Occipital lobe (tissue), 2 donors: ENCODE results near the gene PPFIBP2. TPM values are rescaled to one million over a fixed set of nuclear protein-coding genes. Genes with fewer than 3 reads are reported as not detected.

Source experiments
- DNase-seq: peaks from one replicate; lab custom pipeline; 2025; lab: John Stamatoyannopoulos, UW
- total RNA-seq: library from RNA; depleted of rRNA; stranded (reverse); fragments of >200 nt; gene quantifications from one replicate; pipeline ENCODE4 v1.2.3, GENCODE V29; 2014

PPFIBP2 gene
- total RNA-seq, 1 donor from 2014 or later, result 15.8 TPM

DNA sequence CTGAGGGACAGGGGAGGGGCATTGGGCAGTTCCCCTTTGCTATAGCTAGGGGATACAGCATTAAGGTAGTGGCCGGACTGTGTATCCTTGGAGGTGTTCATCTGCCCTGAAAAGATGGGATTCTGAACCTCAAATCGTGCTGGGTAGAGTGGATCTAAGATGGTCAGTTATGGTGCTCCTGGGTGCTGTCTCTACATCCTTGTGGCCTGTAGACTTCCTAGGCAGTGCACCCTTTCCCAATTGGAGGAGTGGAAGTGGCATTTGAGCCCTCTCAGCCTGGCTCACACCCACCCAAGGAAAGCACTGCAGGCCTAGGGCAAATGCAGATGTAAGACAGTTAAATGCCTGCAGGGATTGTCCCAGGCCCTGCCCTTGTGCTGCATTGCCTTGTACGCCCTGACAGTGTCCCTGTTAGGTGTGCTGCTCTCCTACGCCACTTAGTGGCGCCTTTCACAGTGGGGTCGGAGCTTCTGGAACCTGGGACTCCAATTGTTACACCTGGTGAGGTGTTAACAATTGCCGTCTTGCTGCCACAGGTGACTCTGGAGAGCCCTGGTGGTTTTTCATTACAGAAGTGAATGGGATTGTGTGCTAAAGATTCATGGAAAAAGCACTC, 35.0 kb downstream of the PPFIBP2 start:
- no peak for DNase-seq

DNA sequence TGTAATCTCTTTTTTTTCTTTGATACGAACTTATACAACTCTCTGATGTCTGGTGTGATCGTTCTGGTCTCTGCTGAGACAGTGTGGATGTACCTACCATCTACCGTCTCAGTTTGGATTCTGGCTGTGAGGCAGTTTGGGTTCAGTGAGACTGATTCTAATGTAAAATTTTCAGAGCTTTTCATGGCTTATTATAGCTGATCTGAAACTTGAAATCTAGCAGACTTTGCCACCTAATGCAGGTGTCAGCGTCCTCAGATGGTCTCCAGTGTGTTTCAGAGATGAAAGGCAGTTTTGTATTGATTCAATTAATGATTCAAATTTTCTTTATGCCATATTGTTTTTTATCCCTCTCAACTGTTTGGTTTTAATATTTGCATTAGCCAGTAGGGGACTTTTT, 35.9 kb downstream of the PPFIBP2 start:
- no peak for DNase-seq

DNA sequence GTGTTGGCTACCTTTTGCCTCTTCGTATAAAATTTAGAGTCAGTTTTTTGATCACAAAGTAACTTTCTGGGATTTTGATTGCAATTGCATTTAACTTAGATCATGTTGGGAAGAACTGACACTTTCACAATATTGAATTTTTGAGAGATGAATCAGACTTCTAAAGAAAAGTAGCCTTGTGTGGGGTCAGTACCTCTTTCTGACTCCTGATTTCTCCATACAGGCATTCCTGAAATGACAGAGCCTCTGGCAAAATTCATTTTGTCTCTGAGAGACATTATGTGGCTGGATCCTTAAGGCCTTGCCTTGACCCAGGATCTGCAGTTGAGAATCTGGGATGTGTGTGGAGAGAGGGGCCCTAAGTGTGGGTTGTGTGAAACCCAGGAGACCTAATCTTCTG, 37.8 kb downstream of the PPFIBP2 start:
- DNase-seq, result no peak

DNA sequence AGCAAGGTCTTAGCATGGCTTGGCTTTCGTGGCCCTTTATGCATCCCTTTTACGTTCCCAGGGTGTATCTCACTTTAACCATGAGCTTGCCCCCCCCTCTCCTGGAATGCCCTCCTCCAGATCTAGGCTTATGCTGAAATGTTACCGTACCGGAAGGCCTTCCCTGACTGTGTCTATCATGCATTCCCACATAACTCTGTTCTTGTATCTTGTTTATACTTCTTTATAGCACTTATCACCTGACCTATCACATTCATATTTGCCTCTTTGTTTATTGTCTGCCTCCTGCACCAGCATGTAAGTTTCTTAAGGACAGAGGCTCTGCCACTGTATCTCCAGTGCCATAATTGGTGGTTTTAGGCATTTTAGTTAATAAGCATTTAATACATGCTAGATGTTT, 38.9 kb downstream of the PPFIBP2 start:
- no peak for DNase-seq

DNA sequence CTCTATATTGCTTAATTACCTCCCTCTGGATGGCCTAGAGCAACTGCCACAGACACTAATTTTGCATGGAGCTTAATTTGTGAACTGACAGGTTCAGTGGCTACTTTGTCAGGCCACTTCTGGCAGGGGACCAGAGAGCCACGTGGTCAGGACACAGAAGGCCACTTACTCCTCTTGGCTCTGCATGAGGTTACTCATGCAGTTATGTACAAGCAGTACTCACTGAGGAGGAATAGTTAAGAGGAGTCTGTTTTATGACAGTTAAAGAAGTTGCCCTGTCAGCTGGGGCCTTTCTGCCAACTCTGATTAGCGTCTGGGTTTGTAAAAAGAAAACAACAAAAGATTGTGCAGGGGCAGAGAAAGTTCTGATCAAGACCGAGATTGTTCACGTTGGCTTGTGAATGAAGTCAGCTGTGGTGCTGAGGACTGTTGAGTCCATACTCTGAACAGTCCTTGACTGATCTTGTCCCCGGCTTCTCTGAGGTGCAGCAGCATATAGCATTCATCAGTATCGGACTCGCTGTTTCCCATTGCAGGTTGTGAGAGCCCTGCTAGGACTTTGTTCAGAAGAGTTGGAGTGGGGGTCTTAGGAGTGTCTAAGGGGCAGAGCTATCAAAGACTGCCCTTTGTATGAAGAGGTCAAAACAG, 41.4 kb downstream of the PPFIBP2 start:
- peak; percentile 53 for DNase-seq

DNA sequence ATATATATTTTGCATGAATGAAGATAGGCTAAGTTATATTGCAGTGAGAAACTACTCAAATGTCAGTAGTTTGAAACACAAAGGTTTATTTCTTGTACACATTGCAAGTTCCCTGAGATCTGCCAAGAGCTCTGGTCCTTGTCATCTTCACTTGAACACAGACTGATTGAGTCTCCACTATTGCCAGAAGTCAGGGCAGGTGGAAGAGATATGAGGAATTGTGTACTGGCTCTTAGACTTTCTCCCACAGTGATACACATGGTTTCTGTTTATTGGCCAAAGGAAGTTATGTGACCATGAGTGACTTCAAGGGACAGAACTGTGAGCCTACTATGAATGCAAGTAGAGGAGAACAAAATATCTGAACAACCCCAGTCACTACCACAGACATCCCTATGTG, 44.2 kb downstream of the PPFIBP2 start:
- no peak for DNase-seq

DNA sequence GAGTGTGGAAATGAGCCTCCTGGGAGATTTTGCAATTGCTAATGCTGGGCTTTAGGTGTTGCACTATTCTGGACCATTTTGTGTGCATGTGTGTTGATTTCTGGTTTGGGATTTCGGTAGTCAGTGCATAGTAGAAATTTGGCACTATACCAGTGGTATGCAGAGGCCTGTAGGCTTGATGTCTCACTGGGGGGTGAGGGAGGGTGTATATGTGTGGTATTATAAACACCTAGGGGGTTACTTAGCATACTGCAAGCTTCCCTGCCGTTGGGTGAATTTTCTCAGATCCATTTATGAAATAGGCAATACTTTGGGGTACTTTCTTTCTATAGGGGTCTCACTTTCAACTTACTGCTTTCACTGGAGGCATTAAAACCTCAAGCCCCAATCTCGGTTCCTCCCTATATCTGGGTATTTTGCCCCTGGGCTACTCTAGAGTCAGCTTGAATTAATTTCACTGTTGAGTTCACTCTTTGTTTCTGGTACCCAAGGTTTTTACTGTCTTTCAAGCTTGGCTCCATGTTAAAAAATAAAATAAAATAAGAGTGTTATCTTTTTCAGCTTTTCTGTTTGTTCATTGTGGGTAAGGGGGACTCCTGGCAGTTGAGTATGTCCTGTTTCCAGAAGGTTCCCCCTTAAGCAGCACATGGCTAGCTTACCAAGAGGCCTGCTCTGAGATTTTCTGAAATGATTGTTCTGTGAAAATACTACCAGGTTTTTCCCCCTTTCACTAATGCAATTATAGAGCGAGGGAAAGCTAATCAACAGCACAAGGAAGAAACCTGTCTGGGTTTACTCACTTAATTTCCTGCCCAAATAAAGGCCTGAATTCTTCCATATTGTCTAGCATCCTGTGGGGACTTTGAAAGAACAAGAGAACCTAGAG, 45.8 kb downstream of the PPFIBP2 start:
- no peak for DNase-seq

DNA sequence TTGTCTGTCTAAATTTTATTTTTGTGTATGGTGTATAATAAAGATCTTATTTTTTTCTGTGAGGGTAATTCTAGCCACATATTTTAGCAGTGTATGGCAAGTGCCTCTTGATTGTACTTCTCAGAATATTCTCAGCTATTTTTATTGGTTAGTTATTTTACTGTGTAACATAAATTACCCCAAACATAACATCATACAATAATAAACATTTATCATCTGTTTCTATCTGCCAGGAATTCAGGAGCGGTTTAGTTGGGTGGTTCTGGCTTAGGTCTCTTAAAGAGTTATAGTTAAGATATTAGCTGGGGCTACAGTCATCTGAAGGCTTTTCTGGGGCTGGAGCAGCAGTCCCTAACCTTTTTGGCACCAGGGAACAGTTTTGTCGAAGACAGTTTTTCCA, 47.8 kb downstream of the PPFIBP2 start:
- no peak for DNase-seq

DNA sequence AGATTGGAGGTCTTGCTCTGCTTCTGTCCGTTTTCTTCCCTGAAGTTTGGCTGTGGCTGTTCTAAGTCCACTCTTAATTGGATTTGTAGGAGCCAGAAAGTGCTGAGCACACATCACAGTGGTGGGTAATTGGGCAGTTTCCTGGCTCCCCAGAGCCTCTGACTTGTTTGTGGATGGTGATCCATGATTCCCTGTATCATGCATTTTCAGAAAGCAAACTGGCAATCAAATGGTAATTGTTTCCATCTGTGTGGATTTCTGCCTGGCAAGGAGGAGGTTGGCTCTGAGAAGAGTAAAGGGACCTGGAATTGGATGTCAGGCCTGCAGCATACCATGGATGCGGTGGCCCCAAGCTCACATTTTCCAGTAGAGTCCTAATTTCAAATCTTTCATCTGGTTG, 49.5 kb downstream of the PPFIBP2 start:
- DNase-seq, result no peak

DNA sequence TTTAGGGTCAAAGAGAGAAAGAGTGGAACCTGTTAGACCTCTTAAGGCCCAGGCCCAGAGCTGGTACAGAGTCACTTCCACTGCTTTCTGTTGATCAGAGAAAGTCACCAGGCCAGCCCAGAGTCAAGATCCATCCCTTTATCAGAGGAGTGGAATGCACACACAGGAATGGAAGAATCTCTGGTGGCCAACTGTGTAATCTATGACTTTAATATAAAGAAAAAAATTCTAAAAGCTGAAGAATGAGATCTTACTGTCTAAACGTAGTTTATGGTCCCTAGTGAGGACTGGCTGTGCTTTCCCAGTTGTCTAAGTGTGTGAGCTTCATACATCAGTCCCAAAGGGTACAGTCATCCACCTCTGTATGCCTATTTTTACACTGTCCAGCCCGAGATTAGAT, 51.0 kb downstream of the PPFIBP2 start:
- no peak for DNase-seq

DNA sequence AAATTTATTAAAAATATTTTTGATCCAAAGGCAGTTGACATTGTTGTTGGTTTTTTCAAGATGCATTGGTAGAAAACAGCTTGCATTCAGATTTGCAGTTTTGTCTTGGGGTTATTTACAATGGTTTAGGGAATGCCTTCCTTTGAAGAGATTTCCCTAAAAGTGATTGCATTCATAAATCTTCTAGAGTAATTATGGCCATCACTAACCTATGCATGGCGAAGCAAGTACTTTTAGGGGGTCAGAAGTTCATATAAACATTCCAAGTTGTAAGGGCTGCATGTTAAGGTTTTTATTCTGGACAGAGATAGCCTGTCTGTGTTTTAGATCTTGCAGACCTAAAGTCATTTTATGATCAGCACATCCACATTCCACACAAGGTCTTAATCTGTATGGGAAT, 53.5 kb downstream of the PPFIBP2 start:
- DNase-seq, result no peak

DNA sequence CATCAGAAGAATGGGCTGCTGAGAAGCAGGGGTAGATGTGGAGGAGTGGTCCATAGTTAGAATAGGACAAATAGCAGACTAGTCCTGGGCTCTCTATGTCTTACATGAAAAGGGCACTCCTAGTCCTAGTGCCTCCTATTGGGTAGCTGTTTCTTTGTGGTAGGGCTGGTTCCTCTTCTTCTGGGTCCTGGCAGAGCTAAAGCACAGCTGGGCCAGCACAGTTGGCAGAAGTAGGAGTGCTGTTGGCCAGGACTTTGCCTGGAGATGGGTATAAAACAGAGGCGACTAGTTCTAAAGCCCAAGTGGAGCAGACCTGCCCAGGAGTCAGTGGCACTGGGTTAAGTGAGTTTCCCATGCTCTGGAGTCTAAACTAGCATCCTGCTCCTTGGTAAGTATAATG, 55.2 kb downstream of the PPFIBP2 start:
- DNase-seq, result no peak

DNA sequence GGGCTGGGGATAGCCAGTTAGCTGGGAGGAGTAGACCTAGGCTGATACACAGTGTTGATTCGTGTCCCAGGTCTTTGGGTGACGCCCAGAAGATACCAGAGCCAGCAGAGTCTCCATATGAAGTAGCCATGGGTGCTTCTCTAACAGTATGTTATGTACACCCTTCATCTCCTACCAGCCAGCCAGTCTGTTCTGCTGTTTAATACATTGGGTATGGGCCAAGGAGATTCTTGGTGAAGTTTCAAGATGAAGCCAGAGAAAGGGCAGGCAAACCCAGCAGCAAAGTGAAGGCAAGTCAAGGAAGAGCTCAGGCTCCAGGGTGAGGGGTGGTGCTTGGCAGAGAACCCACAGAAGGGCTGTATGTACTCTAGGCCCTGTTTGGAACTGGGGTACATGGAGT, 56.4 kb downstream of the PPFIBP2 start:
- no peak for DNase-seq

DNA sequence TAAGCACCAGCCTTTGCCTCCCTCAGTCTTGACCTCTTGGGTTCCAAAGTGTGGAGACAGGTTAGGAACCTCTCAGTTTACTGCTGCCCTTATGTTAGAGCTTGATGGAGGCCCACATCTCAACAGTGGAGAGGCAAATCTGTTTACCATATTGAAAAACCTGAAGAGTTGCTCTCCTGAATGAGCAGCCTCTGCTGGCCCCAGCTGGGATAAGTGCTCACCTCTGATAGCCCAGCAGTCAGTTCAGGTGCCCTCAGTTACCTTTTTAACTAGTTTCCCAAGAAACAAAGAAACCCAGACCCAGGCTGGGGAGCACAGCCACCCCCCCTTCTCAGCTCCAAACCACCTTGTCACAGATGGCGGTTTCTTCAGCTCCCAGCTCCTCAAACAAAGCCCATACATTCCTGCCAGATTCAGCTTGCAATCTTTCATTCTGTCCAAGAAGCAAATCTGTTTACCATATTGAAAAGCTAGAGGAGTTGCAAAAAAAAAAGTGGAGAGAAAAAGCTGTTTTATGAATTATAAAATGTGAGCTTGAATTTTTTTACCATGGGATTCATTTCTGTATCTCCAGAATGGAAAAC, 57.2 kb downstream of the PPFIBP2 start:
- no peak for DNase-seq

DNA sequence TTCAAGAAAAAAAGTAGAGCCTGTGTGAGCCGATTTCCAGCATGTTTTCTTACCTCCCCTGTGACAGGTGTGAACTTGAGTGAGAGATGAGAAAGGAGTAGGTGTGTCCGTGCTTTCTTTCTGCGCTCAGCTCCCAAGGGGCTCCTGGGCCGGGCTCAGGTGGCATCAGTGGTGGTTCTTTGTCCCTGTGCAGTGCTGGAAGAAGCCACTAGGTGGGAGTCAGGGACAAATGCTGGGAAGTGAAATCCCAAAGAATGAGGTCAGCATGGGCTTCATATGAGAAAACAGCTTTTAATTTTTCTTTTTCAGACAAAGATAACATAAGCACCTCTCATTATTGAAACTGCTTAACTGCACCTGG, 57.8 kb downstream of the PPFIBP2 start:
- DNase-seq, result peak; percentile 34

DNA sequence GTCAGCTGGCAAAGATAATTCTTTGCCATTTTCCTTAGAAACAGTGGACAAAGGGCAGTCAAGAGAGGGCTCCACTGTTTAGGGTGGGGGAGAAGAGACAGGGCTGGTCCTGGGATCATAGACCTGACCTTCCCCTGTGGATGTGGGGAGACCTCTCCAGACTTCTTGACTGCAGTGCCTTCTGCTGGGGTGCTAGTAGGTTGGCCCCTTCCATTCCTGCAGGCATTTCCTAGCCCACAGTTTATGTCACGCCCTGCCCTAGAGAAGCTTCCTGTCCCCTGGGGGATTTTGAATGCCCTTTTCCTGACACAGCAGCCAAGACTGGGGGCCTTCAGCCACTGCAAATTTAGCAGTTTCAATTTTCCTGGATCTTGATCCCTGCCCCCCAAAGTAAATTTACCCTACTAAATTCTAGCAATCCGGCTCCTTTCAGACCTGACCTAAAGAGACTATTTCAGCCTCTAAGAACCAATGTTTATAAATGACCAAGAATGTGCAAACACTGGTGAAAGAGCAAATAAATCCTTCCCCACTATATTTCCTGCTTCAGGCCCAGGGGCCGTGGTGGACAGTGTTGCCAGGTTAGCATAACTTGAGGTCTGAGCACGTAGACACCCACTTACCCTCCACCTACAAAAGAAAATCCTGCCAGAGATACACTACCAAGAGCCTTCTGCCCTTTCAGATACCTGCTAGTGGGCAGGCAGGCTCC, 58.4 kb downstream of the PPFIBP2 start:
- DNase-seq, result no peak

DNA sequence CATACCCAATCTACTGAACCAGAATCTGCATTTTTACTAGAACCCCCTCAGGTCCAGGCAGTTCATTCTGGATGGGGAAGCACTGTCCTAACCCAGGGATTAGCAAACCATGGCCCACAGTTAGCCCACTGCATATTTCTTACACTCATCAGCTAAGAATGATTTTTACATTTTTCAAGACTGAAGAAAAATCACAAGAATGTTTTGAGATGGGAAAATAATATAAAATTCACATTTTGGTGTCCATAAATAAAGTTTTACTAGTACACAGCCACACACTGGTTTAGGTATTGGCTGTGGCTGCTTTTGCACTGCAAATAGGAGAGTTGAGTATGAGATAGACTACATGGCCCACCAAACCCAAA, 59.4 kb downstream of the PPFIBP2 start:
- DNase-seq, result no peak

DNA sequence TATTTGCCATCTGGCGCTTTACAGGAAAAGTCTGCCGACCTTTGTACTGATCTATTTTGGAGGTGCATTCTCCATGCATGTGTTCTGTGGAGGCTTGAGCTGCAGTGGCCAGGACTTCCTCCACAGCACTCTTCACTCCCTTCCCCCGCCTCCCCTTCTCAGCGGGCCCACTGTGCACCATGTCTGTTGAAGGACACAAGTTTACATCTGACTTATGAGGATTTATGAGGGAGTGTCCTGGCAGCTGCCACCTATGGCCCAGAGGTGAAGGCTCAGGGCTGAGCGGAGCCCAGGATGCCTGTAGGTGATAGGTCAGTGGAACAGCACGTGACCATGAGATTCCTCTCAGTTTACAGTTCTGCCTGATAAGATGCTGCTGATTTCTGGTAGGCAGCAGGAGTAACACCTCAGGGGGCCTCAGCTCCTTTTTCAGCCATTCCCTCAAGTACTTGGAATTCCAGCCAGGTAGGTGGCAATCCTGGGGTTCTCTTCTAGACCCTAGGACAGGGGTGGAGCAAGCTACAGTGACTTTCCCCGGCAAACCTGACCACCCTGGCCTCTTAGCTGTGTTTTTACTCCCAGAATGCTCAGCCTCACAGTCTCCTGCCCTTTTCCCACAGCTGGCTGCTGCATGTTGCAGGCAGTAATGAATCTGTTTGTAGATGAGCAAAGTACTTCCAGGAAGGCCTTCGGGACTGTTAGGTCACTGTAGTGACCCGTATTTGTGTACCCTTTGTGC, 59.9 kb downstream of the PPFIBP2 start:
- DNase-seq, result no peak

DNA sequence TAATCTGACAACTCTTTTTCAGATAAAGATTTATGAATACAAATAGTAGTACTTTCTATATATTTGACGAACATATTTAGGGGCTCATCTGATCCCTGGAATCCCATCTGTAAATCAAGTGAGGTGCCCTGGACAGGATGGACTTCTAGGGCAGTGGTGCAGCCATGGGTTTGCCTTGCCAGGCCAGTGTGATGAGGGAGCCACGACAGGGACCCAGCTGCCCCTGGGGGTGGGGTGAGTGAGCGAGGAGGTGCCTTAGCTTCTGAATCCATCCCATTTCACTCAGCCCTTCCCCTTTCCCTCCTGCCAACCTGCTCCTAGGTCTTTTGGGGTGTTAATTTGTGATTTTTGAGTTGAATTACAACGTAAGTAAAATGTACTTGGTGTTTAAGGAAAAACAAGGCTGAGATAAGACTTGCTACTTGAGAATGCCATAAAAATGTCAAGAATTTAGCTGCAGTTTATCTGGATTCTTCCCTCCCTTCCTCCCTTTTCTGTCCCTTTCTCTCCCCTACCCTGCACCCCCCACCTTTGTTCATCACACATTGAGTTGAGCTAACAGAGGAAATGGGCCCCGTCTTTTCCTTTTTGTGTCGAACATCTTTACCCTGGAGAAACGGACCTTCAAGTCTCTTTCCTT, 60.8 kb downstream of the PPFIBP2 start:
- DNase-seq, result no peak

DNA sequence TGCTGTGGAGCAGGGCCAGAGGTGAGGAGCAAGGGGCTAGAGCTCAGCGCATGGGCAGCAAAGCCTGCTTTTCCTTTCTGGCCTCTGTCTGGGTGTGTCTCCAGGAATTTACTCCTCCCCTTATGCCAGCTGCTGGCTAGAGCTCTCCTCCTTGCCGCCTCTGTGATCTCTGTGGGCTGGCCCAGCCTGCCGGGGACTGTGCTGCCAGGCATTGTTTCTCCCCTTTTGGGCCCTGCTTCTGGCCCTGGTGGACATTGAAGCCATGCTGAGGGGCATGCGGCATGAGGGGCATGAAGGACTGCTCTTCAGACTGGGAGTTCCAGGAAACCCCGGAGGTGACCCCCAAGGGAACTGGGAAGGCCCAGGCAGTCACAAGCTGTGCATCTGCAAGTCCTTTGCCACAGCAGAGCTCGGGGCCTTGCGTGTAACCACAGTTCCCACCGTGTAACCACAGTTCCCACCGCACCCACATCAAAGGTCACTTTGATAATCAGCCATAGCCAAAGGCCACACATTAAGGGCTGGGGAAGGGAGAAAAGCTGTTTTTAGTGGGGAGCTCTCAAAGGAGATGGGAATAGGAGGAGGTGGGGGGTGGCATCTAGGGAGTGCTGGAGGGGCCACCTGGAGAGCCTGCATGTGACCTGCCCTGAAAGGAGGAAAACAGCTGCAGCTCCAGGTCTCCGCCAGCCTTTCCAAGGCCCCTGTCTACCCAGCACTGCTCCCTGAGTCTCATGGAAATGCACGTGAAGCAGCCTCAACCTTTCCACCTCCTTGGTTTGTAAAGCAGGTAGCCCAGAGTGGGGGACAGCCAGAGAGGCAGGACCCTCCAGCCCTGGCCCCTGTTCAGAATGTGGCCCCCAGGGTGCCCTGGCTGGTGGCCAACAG, 62.3 kb downstream of the PPFIBP2 start:
- no peak for DNase-seq
